ENCODE data around the gene METRN.

The METRN gene

GRCh38 chr16:760545-761343 is 45.8 kb downstream of the METRN start, which contains the start of gene MSLN:
TSS of gene MSLN (plus strand) at chr16:760734. CDS start at chr16:762681, 1,947 bp downstream.
- H3F3A ChIP-seq (ENCODE audit: insufficient read depth, low read length): no peaks in the 10 kb centered on the region

GRCh38 chr16:761625-762513 is 47.0 kb downstream of the METRN start:
- no peaks in the 10 kb centered on the region for H3K9me2 ChIP-seq (replicated peaks; ENCODE audit: insufficient read depth, low read length)
- H3K27ac ChIP-seq (ENCODE audit: low read length): no peak overlapping the region
- TF ChIP-seq, protein P1, sequence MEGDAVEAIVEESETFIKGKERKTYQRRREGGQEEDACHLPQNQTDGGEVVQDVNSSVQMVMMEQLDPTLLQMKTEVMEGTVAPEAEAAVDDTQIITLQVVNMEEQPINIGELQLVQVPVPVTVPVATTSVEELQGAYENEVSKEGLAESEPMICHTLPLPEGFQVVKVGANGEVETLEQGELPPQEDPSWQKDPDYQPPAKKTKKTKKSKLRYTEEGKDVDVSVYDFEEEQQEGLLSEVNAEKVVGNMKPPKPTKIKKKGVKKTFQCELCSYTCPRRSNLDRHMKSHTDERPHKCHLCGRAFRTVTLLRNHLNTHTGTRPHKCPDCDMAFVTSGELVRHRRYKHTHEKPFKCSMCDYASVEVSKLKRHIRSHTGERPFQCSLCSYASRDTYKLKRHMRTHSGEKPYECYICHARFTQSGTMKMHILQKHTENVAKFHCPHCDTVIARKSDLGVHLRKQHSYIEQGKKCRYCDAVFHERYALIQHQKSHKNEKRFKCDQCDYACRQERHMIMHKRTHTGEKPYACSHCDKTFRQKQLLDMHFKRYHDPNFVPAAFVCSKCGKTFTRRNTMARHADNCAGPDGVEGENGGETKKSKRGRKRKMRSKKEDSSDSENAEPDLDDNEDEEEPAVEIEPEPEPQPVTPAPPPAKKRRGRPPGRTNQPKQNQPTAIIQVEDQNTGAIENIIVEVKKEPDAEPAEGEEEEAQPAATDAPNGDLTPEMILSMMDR (IDR thresholded peaks at IDR 0.05; ENCODE audit: low read length): no peak
- TF ChIP-seq EZH2phosphoT487 (IDR thresholded peaks at IDR 0.05; ENCODE audit: low read length): no peak
- no peak for TF ChIP-seq EZH2 (optimal IDR thresholded peaks at IDR 0.05; ENCODE audit: low read depth, low read length)

More at GRCh38 chr16:760545-761343, 45.8 kb downstream of the METRN start, which contains the start of gene MSLN:
- H4K20me1 ChIP-seq (ENCODE audit: insufficient read depth, low read length): no peaks in the 10 kb centered on the region
- H3K9ac ChIP-seq (ENCODE audit: low read length): no peak within 1 kb of the TSS
- no peaks in the 10 kb centered on the region for H3K79me2 ChIP-seq (ENCODE audit: low read length)
- no peak within 1 kb of the TSS for H3K4me3 ChIP-seq (ENCODE audit: low read length)
- no peak within 1 kb of the TSS for H3K27ac ChIP-seq (ENCODE audit: low read length)
- no peak within 1 kb of the TSS for H2AFZ ChIP-seq (ENCODE audit: low read length)
- no peak for DNase-seq
- no peaks in the 10 kb centered on the region for H3K36me3 ChIP-seq (replicated peaks; ENCODE audit: insufficient read depth, low read length)
- no peak within 1 kb of the TSS for H3K4me2 ChIP-seq (ENCODE audit: low read depth, low read length)
- TF ChIP-seq, protein P1 (IDR thresholded peaks at IDR 0.05; ENCODE audit: low read length): no peak
- no peak for TF ChIP-seq EZH2 (optimal IDR thresholded peaks at IDR 0.05; ENCODE audit: low read depth, low read length)
- no peak for TF ChIP-seq EZH2phosphoT487 (IDR thresholded peaks at IDR 0.05; ENCODE audit: low read length)
- no peaks in the 10 kb centered on the region for H3K9me3 ChIP-seq (replicated peaks; ENCODE audit: insufficient read depth, low read length)
- peaks cover 70% of the 10 kb centered on the region for H3K27me3 ChIP-seq (replicated peaks; ENCODE audit: insufficient read depth, low read length)
- no peaks in the 10 kb centered on the region for H3K4me1 ChIP-seq (ENCODE audit: low read length)
- no peaks in the 10 kb centered on the region for H3K9me2 ChIP-seq (replicated peaks; ENCODE audit: insufficient read depth, low read length)

GRCh38 chr16:762595-763268 is 47.8 kb downstream of the METRN start:
- Histone ChIP-seq H3K9me2 (replicated peaks; ENCODE audit: insufficient read depth, low read length) (no peaks in the 10 kb centered on the region), H3K4me3 (ENCODE audit: low read length) (no peak overlapping the region), H3K27me3 (replicated peaks; ENCODE audit: insufficient read depth, low read length) (peaks cover 54% of the 10 kb centered on the region), H4K20me1 (ENCODE audit: insufficient read depth, low read length) (no peaks in the 10 kb centered on the region), H3K36me3 (replicated peaks; ENCODE audit: insufficient read depth, low read length) (no peaks in the 10 kb centered on the region), H3K27ac (ENCODE audit: low read length) (no peak overlapping the region), H3K9ac (ENCODE audit: low read length) (no peak overlapping the region), H3K79me2 (ENCODE audit: low read length) (no peaks in the 10 kb centered on the region), H2AFZ (ENCODE audit: low read length) (no peak overlapping the region), H3F3A (ENCODE audit: insufficient read depth, low read length) (no peaks in the 10 kb centered on the region), H3K4me1 (ENCODE audit: low read length) (no peaks in the 10 kb centered on the region), H3K4me2 (ENCODE audit: low read depth, low read length) (no peak overlapping the region), H3K9me3 (replicated peaks; ENCODE audit: insufficient read depth, low read length) (no peaks in the 10 kb centered on the region)
- TF ChIP-seq EZH2 (optimal IDR thresholded peaks at IDR 0.05; ENCODE audit: low read depth, low read length): no peak
- no peak for TF ChIP-seq EZH2phosphoT487 (IDR thresholded peaks at IDR 0.05; ENCODE audit: low read length)
- DNase-seq: no peak

More at GRCh38 chr16:761625-762513, 47.0 kb downstream of the METRN start:
- H2AFZ ChIP-seq (ENCODE audit: low read length): no peak overlapping the region
- H3K79me2 ChIP-seq (ENCODE audit: low read length): no peaks in the 10 kb centered on the region
- H3K4me3 ChIP-seq (ENCODE audit: low read length): no peak overlapping the region
- H4K20me1 ChIP-seq (ENCODE audit: insufficient read depth, low read length): no peaks in the 10 kb centered on the region
- no peak overlapping the region for H3K9ac ChIP-seq (ENCODE audit: low read length)
- no peaks in the 10 kb centered on the region for H3K36me3 ChIP-seq (replicated peaks; ENCODE audit: insufficient read depth, low read length)
- H3K4me2 ChIP-seq (ENCODE audit: low read depth, low read length): no peak overlapping the region
- peaks cover 61% of the 10 kb centered on the region for H3K27me3 ChIP-seq (replicated peaks; ENCODE audit: insufficient read depth, low read length)
- no peaks in the 10 kb centered on the region for H3K4me1 ChIP-seq (ENCODE audit: low read length)
- DNase-seq: no peak
- no peaks in the 10 kb centered on the region for H3K9me3 ChIP-seq (replicated peaks; ENCODE audit: insufficient read depth, low read length)
- H3F3A ChIP-seq (ENCODE audit: insufficient read depth, low read length): no peaks in the 10 kb centered on the region

Measured in MM.1S (cell line).